Testis (tissue), 3 donors: ENCODE data around the gene CHD5. TPM values are rescaled to one million over a fixed set of nuclear protein-coding genes. Genes with fewer than 3 reads are reported as not detected.

ENCODE experiments used
- DNase-seq: peaks from one replicate; pipeline ENCODE4 v3.0.0-alpha.2; 2019
- H3K27ac ChIP-seq, 2 donors: fragments of 200-600 bp; sonication (generic); one replicate each; pipeline ENCODE4 v1.5.1; 2019
- H3K27me3 ChIP-seq: fragments of 200-600 bp; sonication (generic); one replicate; pipeline ENCODE4 v1.5.1; 2019
- H3K36me3 ChIP-seq: fragments of 200-600 bp; sonication (generic); one replicate; pipeline ENCODE4 v1.5.1; 2017; ENCODE audit warnings: low read depth; ENCODE audit errors: missing control alignments
- H3K4me1 ChIP-seq: fragments of 200-600 bp; sonication (generic); one replicate; pipeline ENCODE4 v1.5.1; 2019
- H3K4me3 ChIP-seq, 2 donors: fragments of 200-600 bp; sonication (generic); one replicate each; pipeline ENCODE4 v1.5.1; 2017 to 2019
- H3K9me3 ChIP-seq: fragments of 200-600 bp; sonication (generic); one replicate; pipeline ENCODE4 v1.5.1; 2017
- CTCF ChIP-seq, 3 experiments: fragments of 450-650 bp in 2 of 3; fragments of 200-600 bp in 1 of 3; sonication (generic) in 1 of 3; IDR thresholded peaks; one replicate each; pipeline ENCODE4 v1.5.1; 2016 to 2019; ENCODE audit warnings: antibody characterized with exemption in 3 of 3, mild to moderate bottlenecking in 2 of 3, moderate library complexity in 1 of 3
- POLR2A ChIP-seq: fragments of 450-650 bp; IDR thresholded peaks from one replicate; pipeline ENCODE4 v1.6.1; 2017; ENCODE audit warnings: antibody characterized with exemption, mild to moderate bottlenecking, moderate library complexity
- WGBS, 2 donors: methylation state at CpG; one replicate each; pipeline ENCODE4 v1.1.5; 2018; 5-methylcytosine and 5-hydroxymethylcytosine counted together
- intact Hi-C: fragments of 100-400 bp; cut with DNase I; formaldehyde crosslinking; loops from one replicate; pipeline ENCODE4 v1.15.1; 2023; ENCODE audit warnings: low total_unique reads
- polyA plus RNA-seq: library from polyadenylated mRNA; stranded (reverse); fragments of 350-450 nt; fragmentation: Illumina TruSeq; extraction: RNeasy Lipid Tissue Mini Kit (QIAGEN cat#74804); gene quantifications from one replicate; pipeline ENCODE4 v1.2.3, GENCODE V29; 2014; ENCODE audit warnings: low read depth, low replicate concordance; ENCODE audit not compliant: insufficient read depth
- total RNA-seq, 2 donors: library from RNA; depleted of rRNA; stranded (reverse); fragments of >200 nt; gene quantifications; one replicate each; pipeline ENCODE4 v1.2.3, GENCODE V29; 2016

The CHD5 gene
- total and polyA plus RNA-seq, 3 donors from 2014 or later = 42.1 to 67.5 (median 63.1) TPM

DNA sequence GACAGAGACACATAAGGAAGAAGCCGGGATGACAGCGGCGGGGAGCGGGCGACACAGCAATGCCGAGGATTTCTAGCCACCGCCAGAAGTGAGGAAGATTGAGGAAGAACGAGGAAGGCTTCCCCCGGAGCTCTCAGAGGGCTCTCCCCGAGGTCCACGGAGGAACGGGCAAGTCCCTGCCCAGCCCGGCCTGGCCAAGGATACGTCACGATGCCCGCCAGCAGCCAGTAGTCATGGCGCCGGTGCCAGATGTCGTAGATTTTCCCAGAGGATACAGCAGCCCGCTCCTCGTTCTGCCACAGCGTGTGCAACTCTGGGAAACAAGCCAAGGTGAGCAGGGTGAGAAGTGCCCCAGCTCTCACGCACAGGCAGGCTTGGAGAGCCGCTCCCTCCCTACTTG is 68.5 kb downstream of the CHD5 start:
- Histone ChIP-seq H3K9me3 (no peaks in the 10 kb centered on the region), H3K36me3 (no peaks in the 10 kb centered on the region), H3K27ac (no peak overlapping the region), H3K4me3 (no peak overlapping the region), H3K4me1 (no peaks in the 10 kb centered on the region), H3K27me3 (no peaks in the 10 kb centered on the region)
- intact Hi-C loops = no loop called here
- TF ChIP-seq POLR2A (no peak), CTCF (IDR thresholded peaks at IDR 0.05) (no peak)
- no peak for DNase-seq
- 85 to 93% methylated on average over 12 to 24 of the region's 24 CpGs for WGBS, 2 donors

GRCh38 chr1:6110326-6110725 is 69.8 kb downstream of the CHD5 start:
- H3K36me3 ChIP-seq = no peaks in the 10 kb centered on the region
- intact Hi-C loops = no loop called here
- 74 to 81% methylated on average over 12 to 15 of the region's 15 CpGs for WGBS, 2 donors

GRCh38 chr1:6109688-6110087 is 70.4 kb downstream of the CHD5 start:
- 71 to 80% methylated on average over 4 to 24 of the region's 24 CpGs for WGBS, 2 donors
- DNase-seq = no peak
- Histone ChIP-seq H3K9me3 (no peaks in the 10 kb centered on the region), H3K4me3 (no peak overlapping the region), H3K4me1 (no peaks in the 10 kb centered on the region), H3K27me3 (no peaks in the 10 kb centered on the region), H3K27ac (no peak overlapping the region), H3K36me3 (no peaks in the 10 kb centered on the region)
- TF ChIP-seq POLR2A = no peak
- no peak for TF ChIP-seq CTCF (IDR thresholded peaks at IDR 0.05)
- intact Hi-C loops = no loop called here

More at GRCh38 chr1:6110326-6110725, 69.8 kb downstream of the CHD5 start:
- TF ChIP-seq POLR2A = no peak
- TF ChIP-seq CTCF (IDR thresholded peaks at IDR 0.05) = no peak
- no peaks in the 10 kb centered on the region for H3K27me3 ChIP-seq
- DNase-seq = no peak
- H3K4me1 ChIP-seq = no peaks in the 10 kb centered on the region
- H3K9me3 ChIP-seq = no peaks in the 10 kb centered on the region
- no peak overlapping the region for H3K4me3 ChIP-seq
- no peak overlapping the region for H3K27ac ChIP-seq

DNA sequence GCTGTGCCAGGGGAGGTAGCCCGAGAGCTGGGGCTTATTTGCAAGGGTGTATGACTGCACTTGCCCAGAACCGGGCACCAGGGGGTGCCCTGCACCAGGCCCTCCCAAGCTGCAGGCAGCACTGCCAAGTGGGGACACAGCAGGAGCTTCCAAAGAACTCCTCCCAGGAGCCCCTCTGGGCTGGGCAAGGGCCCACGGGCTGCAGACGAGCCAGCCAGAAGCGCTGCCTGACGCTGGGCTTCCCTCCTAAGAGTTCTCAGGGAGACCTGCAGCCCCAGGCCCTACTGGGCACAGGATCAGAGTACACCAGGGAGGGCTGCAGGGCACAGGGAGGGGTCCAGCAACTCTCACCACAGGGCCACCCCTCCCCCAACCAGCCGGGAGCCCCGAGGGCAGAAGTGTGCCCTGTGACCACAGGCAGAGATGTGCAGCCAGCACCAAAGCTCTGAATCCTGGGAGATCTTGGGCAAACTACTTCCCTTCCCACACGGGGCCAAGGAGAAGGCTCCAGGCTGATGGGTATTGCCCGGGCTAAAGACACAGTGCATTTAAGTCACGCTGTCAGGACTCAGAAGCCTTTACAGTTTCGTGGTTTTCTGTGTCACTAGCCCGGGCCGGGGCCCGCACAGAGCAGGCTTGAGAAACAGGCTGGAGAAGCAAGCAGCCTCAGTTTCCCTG is 71.0 kb downstream of the CHD5 start:
- no peak for DNase-seq
- Histone ChIP-seq H3K27ac (no peak overlapping the region), H3K27me3 (no peaks in the 10 kb centered on the region), H3K4me3 (no peak overlapping the region), H3K9me3 (no peaks in the 10 kb centered on the region), H3K4me1 (no peaks in the 10 kb centered on the region), H3K36me3 (no peaks in the 10 kb centered on the region)
- TF ChIP-seq CTCF (IDR thresholded peaks at IDR 0.05) = no peak
- TF ChIP-seq POLR2A = no peak
- intact Hi-C loops = no loop called here
- 65 to 73% methylated on average over 7 to 15 of the region's 15 CpGs for WGBS, 2 donors

GRCh38 chr1:6108476-6108875 is 71.6 kb downstream of the CHD5 start:
- intact Hi-C loops = no loop called here
- WGBS, 2 donors = 74 to 77% methylated on average over 2 of the region's 2 CpGs
- no peaks in the 10 kb centered on the region for H3K36me3 ChIP-seq

More at GRCh38 chr1:6108476-6108875, 71.6 kb downstream of the CHD5 start:
- Histone ChIP-seq H3K27ac (no peak overlapping the region), H3K4me1 (peaks cover under 1% of the 10 kb centered on the region), H3K4me3 (no peak overlapping the region), H3K27me3 (no peaks in the 10 kb centered on the region), H3K9me3 (no peaks in the 10 kb centered on the region)
- no peak for DNase-seq
- TF ChIP-seq CTCF (IDR thresholded peaks at IDR 0.05) (no peak), POLR2A (no peak)
